ENCODE data around the gene CDH12. TPM values are rescaled to one million over a fixed set of nuclear protein-coding genes. Genes with fewer than 3 reads are reported as not detected.

CDH12 gene
- total and polyA plus RNA-seq, 9 donors, result 0.05 to 3.4 (median 0.28) TPM; not detected in 4

- H3K4me1 ChIP-seq (ENCODE audit: insufficient read depth), result no peaks in the 10 kb centered on the region
- H3K36me3 ChIP-seq, result no peaks in the 10 kb centered on the region
- no peak overlapping the region for H3K27ac ChIP-seq
- no peak overlapping the region for H3K4me3 ChIP-seq
- intact Hi-C loops (cut with DNase I), result no loop called here
- H3K27me3 ChIP-seq, result no peaks in the 10 kb centered on the region
- no peaks in the 10 kb centered on the region for H3K9me3 ChIP-seq
- 85 to 92% (median 88%) methylated on average over 2 of the region's 2 CpGs for WGBS, 3 donors
- no peak for DNase-seq
- TF ChIP-seq POLR2A (IDR thresholded peaks at IDR 0.05) (no peak), EP300 (IDR thresholded peaks at IDR 0.05) (no peak), CTCF (IDR thresholded peaks at IDR 0.05) (no peak)
These were observed 764.6 kb downstream of the CDH12 start for GRCh38 chr5:22088517-22088916.

GRCh38 chr5:22079566-22079965 lies 773.6 kb downstream of the CDH12 start:
- intact Hi-C loops (cut with DNase I), result no loop called here
- H3K9me3 ChIP-seq, result no peaks in the 10 kb centered on the region
- no peak overlapping the region for H3K27ac ChIP-seq

GRCh38 chr5:22079002-22079401 lies 774.1 kb downstream of the CDH12 start:
- no peak for DNase-seq

More at GRCh38 chr5:22079566-22079965, 773.6 kb downstream of the CDH12 start:
- Histone ChIP-seq H3K4me1 (ENCODE audit: insufficient read depth) (no peaks in the 10 kb centered on the region), H3K4me3 (no peak overlapping the region), H3K36me3 (no peaks in the 10 kb centered on the region), H3K27me3 (no peaks in the 10 kb centered on the region)
- TF ChIP-seq CTCF (IDR thresholded peaks at IDR 0.05), result no peak
- TF ChIP-seq EP300 (IDR thresholded peaks at IDR 0.05), result no peak
- no peak for TF ChIP-seq POLR2A (IDR thresholded peaks at IDR 0.05)
- 22 to 37% (median 22%) methylated on average over 3 of the region's 3 CpGs for WGBS, 3 donors
- DNase-seq, result no peak

GRCh38 chr5:22076586-22076985 lies 776.6 kb downstream of the CDH12 start:
- Histone ChIP-seq H3K36me3 (no peaks in the 10 kb centered on the region), H3K27me3 (no peaks in the 10 kb centered on the region), H3K4me1 (ENCODE audit: insufficient read depth) (no peaks in the 10 kb centered on the region), H3K9me3 (no peaks in the 10 kb centered on the region), H3K4me3 (no peak overlapping the region), H3K27ac (no peak overlapping the region)
- TF ChIP-seq EP300 (IDR thresholded peaks at IDR 0.05) (no peak), POLR2A (IDR thresholded peaks at IDR 0.05) (no peak), CTCF (IDR thresholded peaks at IDR 0.05) (no peak)
- no peak for DNase-seq
- WGBS, 3 donors, result 81 to 87% (median 83%) methylated on average over 3 of the region's 3 CpGs
- intact Hi-C loops (cut with DNase I), result no loop called here

More at GRCh38 chr5:22079002-22079401, 774.1 kb downstream of the CDH12 start:
- H3K36me3 ChIP-seq, result no peaks in the 10 kb centered on the region
- H3K9me3 ChIP-seq, result no peaks in the 10 kb centered on the region
- TF ChIP-seq POLR2A (IDR thresholded peaks at IDR 0.05) (no peak), EP300 (IDR thresholded peaks at IDR 0.05) (no peak), CTCF (IDR thresholded peaks at IDR 0.05) (no peak)
- no peak overlapping the region for H3K4me3 ChIP-seq
- no peaks in the 10 kb centered on the region for H3K27me3 ChIP-seq
- intact Hi-C loops (cut with DNase I), result no loop called here
- no peaks in the 10 kb centered on the region for H3K4me1 ChIP-seq (ENCODE audit: insufficient read depth)
- no peak overlapping the region for H3K27ac ChIP-seq

Data from ovary (tissue), 9 donors.